Measurements from ENCODE around the gene APOBEC2. TPM values are rescaled to one million over a fixed set of nuclear protein-coding genes. Genes with fewer than 3 reads are reported as not detected.

The APOBEC2 gene
- total and polyA plus RNA-seq, 9 of the 15 experiments (the other 6 are each of a cell fraction or from before 2014, with no cell fraction given), result 0.25 to 1.6 TPM; not detected in 7

DNA sequence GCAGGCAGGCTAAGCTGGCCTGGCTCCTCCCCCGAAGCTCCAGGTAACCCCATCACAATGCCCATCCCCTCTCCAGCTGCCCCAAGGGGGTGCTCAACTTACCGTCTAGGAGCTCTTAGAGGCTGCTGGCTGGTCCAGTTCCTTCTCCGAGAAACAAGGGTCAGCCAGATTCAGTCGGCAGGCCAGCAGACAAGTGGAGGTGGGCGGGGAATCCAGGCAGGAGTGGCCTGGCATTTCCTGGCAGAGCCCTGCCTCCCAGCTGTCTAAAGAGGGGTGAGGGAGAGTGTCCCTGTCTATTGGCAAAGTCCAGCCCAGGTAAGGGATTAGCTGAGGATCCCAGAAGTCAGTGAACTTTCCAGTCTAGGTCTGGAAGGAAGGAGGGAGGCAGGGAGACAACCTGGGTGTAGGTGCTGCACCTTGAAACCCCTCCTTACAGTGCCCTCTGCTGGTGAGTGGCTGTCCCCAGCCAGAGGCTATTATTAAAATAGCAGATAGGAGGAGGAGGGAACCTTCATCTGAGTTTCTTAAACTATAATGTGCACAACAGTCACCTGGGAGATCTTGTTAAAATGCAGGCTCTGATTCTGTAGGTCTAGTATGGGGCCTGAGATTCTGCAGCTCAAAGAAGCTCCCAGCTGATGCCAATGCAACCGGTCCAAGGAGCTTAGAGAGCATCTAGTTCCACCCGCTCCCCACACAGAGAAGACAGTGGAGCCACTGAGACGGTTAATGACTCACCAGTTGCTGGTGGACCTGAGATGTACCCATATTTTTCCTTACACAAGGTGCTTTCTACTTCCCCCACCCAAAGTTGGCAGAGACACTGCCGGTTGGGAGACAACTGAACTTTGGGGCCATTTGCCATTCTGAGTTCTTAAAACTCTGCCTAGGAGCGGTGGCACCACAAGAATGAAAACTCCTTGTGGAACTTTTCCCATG, 13.7 kb upstream of the APOBEC2 start, which contains the start of gene UNC5CL:
Gene UNC5CL, minus strand, starts transcription at position 162 of the 939 bp plus-strand sequence. CDS start 4,147 bp downstream, outside the sequence.
- peaks cover 0 to 13% of the 10 kb centered on the region in 2 experiments; a peak in 1 of 5 replicates for H3K27me3 ChIP-seq (ENCODE audit: control insufficient read depth in 2 of 2, insufficient read depth in 2 of 2, low read length in 2 of 2)
- H3K4me3 ChIP-seq, result no peak within 1 kb of the TSS
- DNase-seq (ENCODE audit: extremely low read depth in 1 of 4, low spot score in 3 of 4) (peak; percentile 70 to 82 (median 80)), FAIRE-seq (peak; percentile 90), ATAC-seq (peak; percentile 87)
- peaks cover 0 to 9% of the 10 kb centered on the region in 2 experiments; a peak in 3 of 5 replicates for H3K4me1 ChIP-seq (replicated peaks in 1 of 2; ENCODE audit: control insufficient read depth in 2 of 2, insufficient read depth in 2 of 2, low read length in 2 of 2)
- WGBS (ENCODE audit: insufficient coverage, low coverage, missing lambda C conversion rate), result 42% methylated on average over 10 of the region's 10 CpGs
- no peak within 1 kb of the TSS for H2AFZ ChIP-seq (ENCODE audit: low read depth, low read length)
- H3K4me2 ChIP-seq (ENCODE audit: insufficient read depth, low read length), result no peak within 1 kb of the TSS
- ChIA-PET CTCF (ENCODE audit: low intra/inter-chr PET ratio) (interaction anchor here (0.7 to 1.5 kb wide), 3 partner anchors 11 to 1174 kb away, joined by 3 to 4 read pairs (median 3); no protein-coding TSS in a partner anchor), POLR2A (interaction anchor here (0.6 to 1.5 kb wide), 4 partner anchors 16 to 1781 kb away, joined by 3 to 4 read pairs (median 3); no protein-coding TSS in a partner anchor)
- H3K79me2 ChIP-seq (ENCODE audit: control insufficient read depth, insufficient read depth, low read length), result no peaks in the 10 kb centered on the region
- in situ Hi-C loops (cut with MboI) (loop anchor here (25.0 kb wide), 1 partner anchor 1677 kb away; no protein-coding TSS in a partner anchor), intact Hi-C loops (cut with micrococcal nuclease) (no loop called here)
- no TSS peak for BruUV-seq (replicated peaks)
- H3K9me1 ChIP-seq (ENCODE audit: control insufficient read depth, insufficient read depth, low read length), result peaks cover 3% of the 10 kb centered on the region
- no peaks in the 10 kb centered on the region for H3K9me3 ChIP-seq (replicated peaks; ENCODE audit: control insufficient read depth, insufficient read depth, low read depth, low read length)
- peaks cover 7% of the 10 kb centered on the region; the same call in 1 of the 2 replicates for H4K20me1 ChIP-seq (replicated peaks; ENCODE audit: control insufficient read depth, insufficient read depth, low read length)
- no peak within 1 kb of the TSS for H3K27ac ChIP-seq (ENCODE audit: extremely low read depth, low read depth, low read length)
- no peak within 1 kb of the TSS for H3K9ac ChIP-seq (ENCODE audit: insufficient read depth in 1 of 2, low read depth in 2 of 2, low read length in 2 of 2)
- no peaks in the 10 kb centered on the region for H3K36me3 ChIP-seq (ENCODE audit: control insufficient read depth, insufficient read depth, low read length)
- TF ChIP-seq ELF1 (tag; IDR thresholded peaks at IDR 0.05) (no peak), XRCC4 (IDR thresholded peaks at IDR 0.05; ENCODE audit: extremely low read depth, insufficient read depth, insufficient read length) (no peak), DEAF1 (CRISPR knock-in tag; IDR thresholded peaks at IDR 0.05) (0 out of 2 replicates have a peak, but pooled peaks have one; percentile 32), BCL6 (CRISPR knock-in tag; IDR thresholded peaks at IDR 0.05) (no peak), NONO (IDR thresholded peaks at IDR 0.05; ENCODE audit: low read depth in 2 of 2, low read length in 1 of 2) (no peak), RAD21 (CRISPR knock-in tag; conservative IDR thresholded peaks at IDR 0.05 in 1 of 2, IDR thresholded peaks at IDR 0.05 in 1 of 2) (peak; percentile 42 to 66), MAFF (IDR thresholded peaks at IDR 0.05; ENCODE audit: low read length) (no peak), KLF16 (IDR thresholded peaks at IDR 0.05) (peak; percentile 62; the same call in 1 of the 2 replicates), PRMT5 (CRISPR knock-in tag; IDR thresholded peaks at IDR 0.05) (no peak), RFX7 (CRISPR knock-in tag; IDR thresholded peaks at IDR 0.05) (no peak), ZNF764 (CRISPR knock-in tag; IDR thresholded peaks at IDR 0.05; ENCODE audit: low read depth) (peak; percentile 90), ZNF696 (CRISPR knock-in tag; conservative IDR thresholded peaks at IDR 0.05) (no peak)
- TF ChIP-seq, protein P1, sequence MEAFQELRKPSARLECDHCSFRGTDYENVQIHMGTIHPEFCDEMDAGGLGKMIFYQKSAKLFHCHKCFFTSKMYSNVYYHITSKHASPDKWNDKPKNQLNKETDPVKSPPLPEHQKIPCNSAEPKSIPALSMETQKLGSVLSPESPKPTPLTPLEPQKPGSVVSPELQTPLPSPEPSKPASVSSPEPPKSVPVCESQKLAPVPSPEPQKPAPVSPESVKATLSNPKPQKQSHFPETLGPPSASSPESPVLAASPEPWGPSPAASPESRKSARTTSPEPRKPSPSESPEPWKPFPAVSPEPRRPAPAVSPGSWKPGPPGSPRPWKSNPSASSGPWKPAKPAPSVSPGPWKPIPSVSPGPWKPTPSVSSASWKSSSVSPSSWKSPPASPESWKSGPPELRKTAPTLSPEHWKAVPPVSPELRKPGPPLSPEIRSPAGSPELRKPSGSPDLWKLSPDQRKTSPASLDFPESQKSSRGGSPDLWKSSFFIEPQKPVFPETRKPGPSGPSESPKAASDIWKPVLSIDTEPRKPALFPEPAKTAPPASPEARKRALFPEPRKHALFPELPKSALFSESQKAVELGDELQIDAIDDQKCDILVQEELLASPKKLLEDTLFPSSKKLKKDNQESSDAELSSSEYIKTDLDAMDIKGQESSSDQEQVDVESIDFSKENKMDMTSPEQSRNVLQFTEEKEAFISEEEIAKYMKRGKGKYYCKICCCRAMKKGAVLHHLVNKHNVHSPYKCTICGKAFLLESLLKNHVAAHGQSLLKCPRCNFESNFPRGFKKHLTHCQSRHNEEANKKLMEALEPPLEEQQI (IDR thresholded peaks at IDR 0.05), result no peak
- TF ChIP-seq, protein P2, sequence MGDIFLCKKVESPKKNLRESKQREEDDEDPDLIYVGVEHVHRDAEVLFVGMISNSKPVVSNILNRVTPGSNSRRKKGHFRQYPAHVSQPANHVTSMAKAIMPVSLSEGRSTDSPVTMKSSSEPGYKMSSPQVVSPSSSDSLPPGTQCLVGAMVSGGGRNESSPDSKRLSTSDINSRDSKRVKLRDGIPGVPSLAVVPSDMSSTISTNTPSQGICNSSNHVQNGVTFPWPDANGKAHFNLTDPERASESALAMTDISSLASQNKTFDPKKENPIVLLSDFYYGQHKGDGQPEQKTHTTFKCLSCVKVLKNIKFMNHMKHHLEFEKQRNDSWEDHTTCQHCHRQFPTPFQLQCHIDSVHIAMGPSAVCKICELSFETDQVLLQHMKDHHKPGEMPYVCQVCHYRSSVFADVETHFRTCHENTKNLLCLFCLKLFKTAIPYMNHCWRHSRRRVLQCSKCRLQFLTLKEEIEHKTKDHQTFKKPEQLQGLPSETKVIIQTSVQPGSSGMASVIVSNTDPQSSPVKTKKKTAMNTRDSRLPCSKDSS (IDR thresholded peaks at IDR 0.05; ENCODE audit: low read depth, partially characterized antibody), result no peak

All from K562 (cell line).